Keratinocyte (primary cell): ENCODE data around the gene GPR39. TPM values are rescaled to one million over a fixed set of nuclear protein-coding genes. Genes with fewer than 3 reads are reported as not detected.

Experiments
- DNase-seq: peaks from one replicate; pipeline ENCODE4 v3.0.0-alpha.2; 2011; ENCODE audit warnings: low read depth, missing footprints, low spot score
- FAIRE-seq: peaks from 2 replicates; lab custom pipeline; 2011; peaks lifted over from hg19 to GRCh38; lab: Jason Lieb, UNC
- H2AFZ ChIP-seq: 2 replicates; pipeline ENCODE4 v1.6.0; 2012; ENCODE audit warnings: low read length, control low read depth, inconsistent platforms; ENCODE audit not compliant: control insufficient read depth
- H3K27ac ChIP-seq: 2 replicates; pipeline ENCODE4 v1.5.1; 2011; ENCODE audit warnings: low read length; ENCODE audit not compliant: control insufficient read depth, insufficient read depth
- H3K27me3 ChIP-seq: 3 replicates; pipeline ENCODE4 v1.6.0; 2011; ENCODE audit warnings: low read length; ENCODE audit not compliant: control insufficient read depth, insufficient read depth; ENCODE audit errors: extremely low read depth
- H3K36me3 ChIP-seq, 2 experiments: 2 replicates in 1 of 2; 3 replicates in 1 of 2; pipeline ENCODE4 v1.5.1; 2011; ENCODE audit warnings: low read length in 2 of 2, mild to moderate bottlenecking in 1 of 2; ENCODE audit not compliant: control insufficient read depth in 2 of 2, insufficient read depth in 2 of 2; ENCODE audit errors: extremely low read depth in 1 of 2
- H3K4me1 ChIP-seq: 3 replicates; pipeline ENCODE4 v1.5.1; 2011; ENCODE audit warnings: low read length; ENCODE audit not compliant: control insufficient read depth, insufficient read depth; ENCODE audit errors: extremely low read depth
- H3K4me2 ChIP-seq: 3 replicates; pipeline ENCODE4 v1.6.0; 2011; ENCODE audit warnings: low read depth, low read length; ENCODE audit not compliant: control insufficient read depth, insufficient read depth; ENCODE audit errors: extremely low read depth
- H3K4me3 ChIP-seq, 3 experiments: fragments of 200-600 bp in 1 of 3; sonication (generic) in 1 of 3; 2 replicates in 2 of 3; 3 replicates in 1 of 3; pipeline ENCODE4 v1.5.1; 2011 to 2016; ENCODE audit warnings: low read length in 3 of 3, mild to moderate bottlenecking in 3 of 3, control low read depth in 2 of 3, inconsistent platforms in 1 of 3, low read depth in 1 of 3, mixed read lengths in 1 of 3, mixed run types in 1 of 3, moderate library complexity in 1 of 3; ENCODE audit not compliant: control insufficient read depth in 2 of 3, insufficient read depth in 2 of 3; ENCODE audit errors: extremely low read depth in 1 of 3
- H3K79me2 ChIP-seq: 2 replicates; pipeline ENCODE4 v1.6.0; 2012; ENCODE audit warnings: low read length; ENCODE audit not compliant: control insufficient read depth, insufficient read depth
- H3K9ac ChIP-seq: 3 replicates; pipeline ENCODE4 v1.6.0; 2011; ENCODE audit warnings: low read length; ENCODE audit not compliant: control insufficient read depth, insufficient read depth; ENCODE audit errors: extremely low read depth
- H3K9me1 ChIP-seq: 3 replicates; pipeline ENCODE4 v1.6.0; 2011; ENCODE audit warnings: low read length; ENCODE audit not compliant: control insufficient read depth, insufficient read depth; ENCODE audit errors: extremely low read depth
- H3K9me3 ChIP-seq: 2 replicates; pipeline ENCODE4 v1.5.1; 2012; ENCODE audit warnings: low read depth, low read length; ENCODE audit not compliant: control insufficient read depth
- H4K20me1 ChIP-seq: 3 replicates; pipeline ENCODE4 v1.6.0; 2011; ENCODE audit warnings: low read length; ENCODE audit not compliant: control insufficient read depth, insufficient read depth; ENCODE audit errors: extremely low read depth
- CTCF ChIP-seq, 3 experiments: IDR thresholded peaks in 1 of 3; conservative IDR thresholded peaks in 1 of 3; optimal IDR thresholded peaks in 1 of 3; 2 replicates in 2 of 3; 3 replicates in 1 of 3; pipeline versions ENCODE3 to v1.5.1; 2011; ENCODE audit warnings: low read length in 3 of 3, mild to moderate bottlenecking in 3 of 3, moderate library complexity in 2 of 3, control low read depth in 1 of 3, inconsistent platforms in 1 of 3; ENCODE audit not compliant: insufficient read depth in 2 of 3; ENCODE audit errors: extremely low read depth in 1 of 3
- EZH2 ChIP-seq: IDR thresholded peaks from one replicate; pipeline ENCODE4 v1.6.1; 2012; ENCODE audit warnings: inconsistent platforms, mild to moderate bottlenecking, low read length, moderate library complexity
- dilution Hi-C: fragments of 300-500 bp; cut with MboI; formaldehyde crosslinking; loops from one replicate; pipeline ENCODE4 v1.7.0; 2020; ENCODE audit warnings: low sequenced_read_pairs; ENCODE audit not compliant: extremely low pct_ligation_motif_present
- polyA plus RNA-seq, 5 experiments: library from polyadenylated mRNA; depleted of rRNA in 3 of 5; stranded (reverse) in 3 of 5; stranded (forward) in 1 of 5; unstranded in 1 of 5; fragments of >200 nt; gene quantifications; 1 replicate in 1 of 5; 2 replicates in 3 of 5; 3 replicates in 1 of 5; pipeline versions ENCODE4 v1.2.1 to v1.2.3, GENCODE V29; 2011 to 2012; ENCODE audit warnings: missing spikeins in 2 of 5, low read depth in 1 of 5, low replicate concordance in 1 of 5

The GPR39 gene
- polyA plus RNA-seq, 1 donor (not counting 4 experiments of a cell fraction or from before 2014, with no cell fraction given) = 4.7 TPM

GRCh38 chr2:132374961-132375360 lies 41.6 kb upstream of the GPR39 start:
- no peaks in the 10 kb centered on the region for H3K36me3 ChIP-seq
- no peaks in the 10 kb centered on the region for H3K27me3 ChIP-seq
- H3K9me3 ChIP-seq = no peaks in the 10 kb centered on the region
- H3K27ac ChIP-seq = no peak overlapping the region
- H3K79me2 ChIP-seq = no peaks in the 10 kb centered on the region
- no peak for TF ChIP-seq CTCF (optimal IDR thresholded peaks at IDR 0.05 in 1 of 3, IDR thresholded peaks at IDR 0.05 in 1 of 3, conservative IDR thresholded peaks at IDR 0.05 in 1 of 3; ENCODE audit: extremely low read depth in 1 of 3, insufficient read depth in 2 of 3, low read length in 3 of 3)
- TF ChIP-seq EZH2 = no peak
- no peaks in the 10 kb centered on the region for H4K20me1 ChIP-seq
- DNase-seq = no peak
- no peak overlapping the region for H2AFZ ChIP-seq
- no peak for FAIRE-seq
- no peak overlapping the region for H3K4me3 ChIP-seq
- H3K9me1 ChIP-seq = no peaks in the 10 kb centered on the region
- dilution Hi-C loops = no loop called here
- no peak overlapping the region for H3K4me2 ChIP-seq
- no peak overlapping the region for H3K9ac ChIP-seq
- no peaks in the 10 kb centered on the region for H3K4me1 ChIP-seq

- Histone ChIP-seq H4K20me1 (no peaks in the 10 kb centered on the region), H3K27ac (no peak overlapping the region), H3K4me3 (no peak overlapping the region), H3K79me2 (no peaks in the 10 kb centered on the region), H3K27me3 (no peaks in the 10 kb centered on the region), H3K9me3 (peaks cover 1% of the 10 kb centered on the region), H3K4me1 (no peaks in the 10 kb centered on the region), H3K36me3 (no peaks in the 10 kb centered on the region), H3K9ac (no peak overlapping the region), H3K9me1 (no peaks in the 10 kb centered on the region), H3K4me2 (no peak overlapping the region), H2AFZ (no peak overlapping the region)
- DNase-seq (no peak), FAIRE-seq (no peak)
- dilution Hi-C loops = no loop called here
- TF ChIP-seq CTCF (optimal IDR thresholded peaks at IDR 0.05 in 1 of 3, IDR thresholded peaks at IDR 0.05 in 1 of 3, conservative IDR thresholded peaks at IDR 0.05 in 1 of 3; ENCODE audit: extremely low read depth in 1 of 3, insufficient read depth in 2 of 3, low read length in 3 of 3) (no peak), EZH2 (no peak)
Observed at GRCh38 chr2:132381376-132381775, 35.2 kb upstream of the GPR39 start.
